ENCODE results near the gene TEX22.

- TF ChIP-seq CTCF (conservative IDR thresholded peaks at IDR 0.05 in 1 of 2, IDR thresholded peaks at IDR 0.05 in 1 of 2; ENCODE audit: low read depth in 1 of 2, low read length in 2 of 2) (no peak), EZH2 (IDR thresholded peaks at IDR 0.05; ENCODE audit: low read length, missing control alignments) (no peak)
Observed at GRCh38 chr14:105408592-105408991, 10.3 kb downstream of the TEX22 start.

Measured in fibroblast of lung (primary cell).